HTR-8/SVneo (cell line): ENCODE results near the gene FGGY.
"Not testable (repeated sequence)": the region's sequence is repeated elsewhere in the genome, so short reads cannot be mapped to it uniquely, and the experiment has no call there.

Source experiments
- DNase-seq: peaks from one replicate; pipeline ENCODE4 v3.0.0; 2011; ENCODE audit warnings: low spot score, mixed read lengths; ENCODE audit not compliant: insufficient read length
- FAIRE-seq: peaks from 2 replicates; lab custom pipeline; 2011; peaks lifted over from hg19 to GRCh38; lab: Jason Lieb, UNC

FGGY gene

GRCh38 chr1:59345221-59345620 lies 48.3 kb downstream of the FGGY start:
- DNase-seq (no peak), FAIRE-seq (no peak)

GRCh38 chr1:59346429-59346828 lies 49.5 kb downstream of the FGGY start:
- no peak for FAIRE-seq
- DNase-seq: no peak

GRCh38 chr1:59349101-59349500 lies 52.2 kb downstream of the FGGY start:
- DNase-seq (no peak), FAIRE-seq (no peak)

GRCh38 chr1:59350521-59350920 lies 53.6 kb downstream of the FGGY start:
- DNase-seq: no peak
- FAIRE-seq: no peak

- no peak for FAIRE-seq
These were observed 55.2 kb downstream of the FGGY start for GRCh38 chr1:59352065-59352464.

GRCh38 chr1:59353453-59353852 lies 56.6 kb downstream of the FGGY start:
- no peak for DNase-seq
- FAIRE-seq: no peak

More at GRCh38 chr1:59352065-59352464, 55.2 kb downstream of the FGGY start:
- DNase-seq: no peak

GRCh38 chr1:59354239-59354638 lies 57.3 kb downstream of the FGGY start:
- not testable (repeated sequence) for DNase-seq, FAIRE-seq

GRCh38 chr1:59354709-59355337 lies 57.9 kb downstream of the FGGY start:
- DNase-seq: no peak
- no peak for FAIRE-seq

GRCh38 chr1:59355361-59355760 lies 58.5 kb downstream of the FGGY start:
- no peak for FAIRE-seq

GRCh38 chr1:59356627-59357026 lies 59.7 kb downstream of the FGGY start:
- no peak for FAIRE-seq
- no peak for DNase-seq

More at GRCh38 chr1:59355361-59355760, 58.5 kb downstream of the FGGY start:
- no peak for DNase-seq

GRCh38 chr1:59357645-59358320 lies 60.9 kb downstream of the FGGY start:
- no peak for FAIRE-seq
- DNase-seq: no peak

- DNase-seq: no peak
These were observed 62.4 kb downstream of the FGGY start for GRCh38 chr1:59359325-59359724.

GRCh38 chr1:59360170-59360569 lies 63.3 kb downstream of the FGGY start:
- no peak for FAIRE-seq
- peak; percentile 11 for DNase-seq

More at GRCh38 chr1:59359325-59359724, 62.4 kb downstream of the FGGY start:
- no peak for FAIRE-seq

GRCh38 chr1:59360729-59361128 lies 63.8 kb downstream of the FGGY start:
- DNase-seq (no peak), FAIRE-seq (no peak)

- no peak for DNase-seq
- no peak for FAIRE-seq
These were observed 64.9 kb downstream of the FGGY start for GRCh38 chr1:59361766-59362165.

GRCh38 chr1:59364037-59364436 lies 67.1 kb downstream of the FGGY start:
- no peak for DNase-seq
- FAIRE-seq: no peak

- FAIRE-seq (no peak), DNase-seq (peak; percentile 17)
These were observed 69.5 kb downstream of the FGGY start for GRCh38 chr1:59366346-59366745.

- peak; percentile 34 for DNase-seq
These were observed 70.6 kb downstream of the FGGY start for GRCh38 chr1:59367301-59368007.

GRCh38 chr1:59368008-59368670 lies 71.2 kb downstream of the FGGY start:
- DNase-seq: no peak
- FAIRE-seq: no peak

More at GRCh38 chr1:59367301-59368007, 70.6 kb downstream of the FGGY start:
- no peak for FAIRE-seq
